ENCODE measurements around the gene P3H4. TPM values are rescaled to one million over a fixed set of nuclear protein-coding genes. Genes with fewer than 3 reads are reported as not detected.

P3H4 gene
- total RNA-seq, 4 donors from 2014 or later, result 8.3 to 20.9 (median 19.1) TPM

- peaks cover 0 to 7% of the 10 kb centered on the region in 2 donors for H3K36me3 ChIP-seq
Observed at GRCh38 chr17:41818024-41818423, 6.3 kb upstream of the P3H4 start.

DNA sequence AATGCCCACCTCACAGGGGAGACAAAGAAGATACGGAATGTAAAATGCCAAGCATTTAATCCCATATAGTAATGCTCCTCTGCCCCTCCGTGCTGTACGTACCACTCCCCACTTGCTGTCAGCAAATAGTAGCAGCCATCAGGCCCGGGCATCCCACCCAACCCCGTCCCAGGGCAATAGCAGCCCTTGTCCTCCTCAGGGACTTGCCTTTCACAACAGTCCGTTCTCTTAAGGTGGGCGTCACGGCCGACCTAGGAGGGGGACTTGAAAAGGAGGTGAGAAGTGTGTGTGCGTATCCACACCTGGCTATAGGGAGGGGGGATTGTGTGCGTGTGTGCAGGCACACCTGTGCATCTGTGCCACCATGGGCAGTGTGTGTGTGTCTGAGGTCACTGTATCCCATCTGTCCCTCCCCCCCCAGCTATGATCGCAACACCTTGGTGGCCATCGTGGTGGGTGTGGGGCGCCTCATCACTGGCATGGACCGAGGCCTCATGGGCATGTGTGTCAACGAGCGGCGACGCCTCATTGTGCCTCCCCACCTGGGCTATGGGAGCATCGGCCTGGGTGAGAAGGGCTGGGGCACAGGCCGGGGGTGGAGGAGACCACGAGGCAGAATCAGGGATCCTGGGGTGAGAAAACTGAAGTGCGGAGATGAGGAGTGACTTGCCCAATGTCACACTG is 5.0 kb upstream of the P3H4 start:
- Histone ChIP-seq H3K4me1 (peaks cover 0 to 29% (median 0%) of the 10 kb centered on the region in 3 donors), H3K4me3 (no peak overlapping the region), H3K36me3 (peaks cover 0 to 7% of the 10 kb centered on the region in 2 donors), H3K9me3 (no peaks in the 10 kb centered on the region), H3K27me3 (no peaks in the 10 kb centered on the region), H3K27ac (no peak overlapping the region)
- no peak for ATAC-seq
- 92 to 100% methylated on average over 1 to 8 of the region's 23 CpGs for WGBS, 2 donors (ENCODE audit: low coverage in 1 of 2)
- no peak for TF ChIP-seq CTCF (IDR thresholded peaks at IDR 0.05)
- TF ChIP-seq EP300 (IDR thresholded peaks at IDR 0.05), result no peak
- no peak for TF ChIP-seq POLR2A (IDR thresholded peaks at IDR 0.05)
- TF ChIP-seq POLR2AphosphoS5 (IDR thresholded peaks at IDR 0.05), result no peak

More at GRCh38 chr17:41818024-41818423, 6.3 kb upstream of the P3H4 start:
- Histone ChIP-seq H3K4me3 (no peak overlapping the region), H3K4me1 (peaks cover 0 to 16% (median 0%) of the 10 kb centered on the region in 3 donors), H3K27ac (no peak overlapping the region), H3K9me3 (no peaks in the 10 kb centered on the region), H3K27me3 (no peaks in the 10 kb centered on the region)
- WGBS, 2 donors (ENCODE audit: low coverage in 1 of 2), result 100% methylated on average over 1 of the region's 20 CpGs; no CpG with 5 or more reads in 1 of the 2 donors
- no peak for TF ChIP-seq POLR2AphosphoS5 (IDR thresholded peaks at IDR 0.05)
- no peak for TF ChIP-seq EP300 (IDR thresholded peaks at IDR 0.05)
- TF ChIP-seq POLR2A (IDR thresholded peaks at IDR 0.05), result no peak
- no peak for TF ChIP-seq CTCF (IDR thresholded peaks at IDR 0.05)
- ATAC-seq, result no peak

- no peak for ATAC-seq
- Histone ChIP-seq H3K4me1 (peaks cover 0 to 52% (median 16%) of the 10 kb centered on the region in 3 donors), H3K27ac (peak overlapping the region in 3 of 4 donors; percentile 39 to 85 (median 74)), H3K9me3 (no peaks in the 10 kb centered on the region), H3K27me3 (no peaks in the 10 kb centered on the region), H3K36me3 (peaks cover 0 to 7% of the 10 kb centered on the region in 2 donors), H3K4me3 (no peak overlapping the region)
- WGBS, 2 donors (ENCODE audit: low coverage in 1 of 2), result 33 to 36% methylated on average over 1 of the region's 1 CpG
- no peak for TF ChIP-seq POLR2A (IDR thresholded peaks at IDR 0.05)
- TF ChIP-seq EP300 (IDR thresholded peaks at IDR 0.05), result no peak
- no peak for TF ChIP-seq POLR2AphosphoS5 (IDR thresholded peaks at IDR 0.05)
- no peak for TF ChIP-seq CTCF (IDR thresholded peaks at IDR 0.05)
Observed at GRCh38 chr17:41814195-41814594, 2.4 kb upstream of the P3H4 start.

GRCh38 chr17:41813699-41814124 is 2.0 kb upstream of the P3H4 start:
- no peak for ATAC-seq
- 60% methylated on average over 8 of the region's 9 CpGs; no CpG with 5 or more reads in 1 of the 2 donors for WGBS, 2 donors (ENCODE audit: low coverage in 1 of 2)
- peaks cover 0 to 53% (median 16%) of the 10 kb centered on the region in 3 donors for H3K4me1 ChIP-seq
- no peaks in the 10 kb centered on the region for H3K27me3 ChIP-seq
- peak overlapping the region in 1 of 2 donors; percentile 60 for H3K4me3 ChIP-seq
- peak overlapping the region in 3 of 4 donors; percentile 74 to 85 (median 82) for H3K27ac ChIP-seq
- TF ChIP-seq POLR2A (IDR thresholded peaks at IDR 0.05) (no peak), EP300 (IDR thresholded peaks at IDR 0.05) (no peak), CTCF (IDR thresholded peaks at IDR 0.05) (no peak), POLR2AphosphoS5 (IDR thresholded peaks at IDR 0.05) (no peak)
- no peaks in the 10 kb centered on the region for H3K9me3 ChIP-seq
- H3K36me3 ChIP-seq, result peaks cover 0 to 8% of the 10 kb centered on the region in 2 donors
